ENCODE data around the gene FOSL2.

Gene FOSL2

DNA sequence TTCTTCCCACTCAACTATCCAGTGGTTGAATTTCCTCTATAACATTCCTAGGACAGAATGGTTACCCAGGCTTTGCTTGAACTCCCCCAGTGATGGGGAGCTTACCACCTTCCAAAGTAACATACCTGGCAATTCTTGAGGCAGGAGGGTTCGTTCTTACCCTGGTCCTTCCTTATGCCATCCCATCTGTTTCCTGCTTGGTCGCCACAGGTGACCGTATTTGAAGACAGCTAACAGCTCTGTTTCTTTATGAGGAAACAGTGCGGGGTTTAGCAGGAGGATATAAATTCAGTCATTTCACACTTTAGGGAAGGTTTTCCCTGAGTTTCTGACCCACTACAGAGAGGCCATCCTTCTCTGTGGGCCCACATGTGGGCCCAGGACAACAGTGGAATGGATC is 42.6 kb downstream of the FOSL2 start:
- no peak for DNase-seq

- DNase-seq = no peak
Observed at GRCh38 chr2:28435814-28436351, 43.2 kb downstream of the FOSL2 start.

DNA sequence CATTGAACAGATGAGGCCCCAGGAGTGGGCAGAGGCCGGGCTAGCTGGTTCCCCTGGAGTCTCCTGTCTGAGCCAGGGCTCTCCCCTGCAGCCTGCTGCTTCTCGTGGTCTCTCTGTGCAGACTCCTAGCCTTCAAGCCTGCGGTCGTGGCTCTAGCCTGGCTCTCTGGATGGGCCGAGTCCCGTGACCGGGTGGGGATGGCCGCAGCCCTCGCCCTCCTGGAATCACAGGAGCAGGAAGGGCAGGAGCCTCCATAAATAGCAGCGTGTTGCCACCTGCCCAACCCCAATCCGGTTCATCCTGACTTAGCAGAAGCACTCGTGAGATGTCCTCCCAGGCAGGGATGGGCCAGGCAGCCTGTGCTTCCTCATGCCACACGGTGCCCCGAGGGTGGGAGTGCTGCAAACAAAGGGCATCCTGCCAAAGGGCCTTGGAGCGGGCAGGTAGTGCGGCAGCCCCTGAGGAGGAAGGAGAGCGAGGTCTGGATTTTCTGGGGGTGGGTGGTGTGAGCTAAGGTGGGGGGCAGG is 43.9 kb downstream of the FOSL2 start:
- peak; percentile 51 for DNase-seq

GRCh38 chr2:28437149-28437835 is 44.6 kb downstream of the FOSL2 start:
- DNase-seq = peak; percentile 41

DNA sequence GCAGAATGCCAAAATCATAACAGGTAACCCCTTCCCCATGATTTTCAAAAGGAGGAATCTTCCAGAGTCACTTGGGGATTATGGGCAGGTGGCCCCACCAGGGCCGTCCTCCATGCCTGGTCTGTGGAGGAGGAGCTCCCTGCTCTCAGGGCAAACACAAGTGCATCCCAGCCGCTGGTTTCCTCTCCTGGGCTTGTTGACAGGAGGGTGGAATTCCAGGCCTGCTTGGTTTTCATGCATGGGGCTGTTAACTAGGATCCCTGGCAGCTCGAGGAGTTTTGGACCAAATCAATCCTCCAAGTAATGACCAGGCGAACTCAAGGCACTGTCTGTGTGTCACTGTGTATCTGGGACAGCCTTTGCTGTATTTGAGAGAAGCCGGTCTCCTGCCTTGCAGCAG is 45.3 kb downstream of the FOSL2 start:
- no peak for DNase-seq

- DNase-seq = no peak
Observed at GRCh38 chr2:28438532-28439063, 45.9 kb downstream of the FOSL2 start.

- no peak for DNase-seq
Observed at GRCh38 chr2:28439127-28439526, 46.5 kb downstream of the FOSL2 start.

GRCh38 chr2:28439763-28440162 is 47.1 kb downstream of the FOSL2 start:
- DNase-seq = no peak

GRCh38 chr2:28442328-28442727 is 49.7 kb downstream of the FOSL2 start:
- DNase-seq = no peak

- no peak for DNase-seq
Observed at GRCh38 chr2:28444956-28445355, 52.3 kb downstream of the FOSL2 start.

DNA sequence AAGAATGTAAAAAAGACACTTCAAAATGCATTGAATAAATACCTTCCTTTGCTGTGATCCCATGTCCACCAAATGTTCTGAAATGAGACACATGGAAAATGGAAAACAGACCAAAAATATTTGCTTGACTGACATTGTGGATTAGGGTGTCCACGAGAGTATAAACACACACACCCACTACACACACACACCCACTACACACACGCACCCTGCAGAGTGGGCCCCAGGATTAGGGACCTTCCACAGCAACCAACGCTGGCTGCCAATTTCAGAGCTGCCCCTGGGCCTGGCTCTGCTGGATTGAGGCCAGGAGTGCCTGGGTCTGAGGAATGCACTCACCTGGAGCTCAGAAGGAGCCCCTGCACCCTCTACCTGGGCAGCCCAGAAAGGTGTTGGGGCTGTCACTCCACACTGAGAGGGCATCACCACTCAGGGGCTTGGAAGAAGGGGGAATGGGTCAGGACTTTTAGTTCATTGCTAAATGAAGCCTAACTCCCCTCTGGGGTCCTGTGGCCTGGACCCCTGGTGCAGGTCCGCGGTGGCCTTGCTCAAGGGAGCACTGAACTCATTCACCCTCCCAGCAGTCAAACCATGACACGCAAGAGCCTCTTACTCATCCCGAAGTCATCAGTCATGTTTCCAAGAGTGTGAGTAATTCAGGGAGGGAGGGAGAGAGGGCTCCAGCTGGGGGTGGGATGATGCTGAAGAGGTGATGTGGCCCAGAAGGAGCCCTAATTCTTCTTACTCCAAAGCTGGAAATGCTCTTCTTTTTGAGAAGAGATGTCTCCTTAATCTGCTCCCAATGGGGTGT is 53.0 kb downstream of the FOSL2 start:
- no peak for DNase-seq

DNA sequence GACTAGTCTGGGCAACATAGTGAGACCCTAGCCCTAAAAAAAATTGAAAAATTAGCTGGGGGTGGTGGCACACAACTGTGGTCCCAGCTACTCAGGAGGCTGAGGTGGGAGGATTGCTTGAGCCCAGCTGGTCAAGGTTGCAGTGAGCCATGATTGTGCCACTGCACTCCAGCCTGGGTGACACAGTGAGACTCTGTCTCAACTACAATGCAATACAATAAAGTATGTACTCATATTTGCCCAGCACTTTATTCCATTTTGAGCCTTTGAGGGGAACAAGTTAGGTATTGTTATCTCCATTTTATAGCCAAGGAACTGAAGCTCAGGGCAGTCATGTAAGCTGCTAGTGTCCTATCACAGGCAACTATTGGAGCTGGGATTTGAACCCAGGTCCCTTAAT is 53.9 kb downstream of the FOSL2 start:
- DNase-seq = no peak

DNA sequence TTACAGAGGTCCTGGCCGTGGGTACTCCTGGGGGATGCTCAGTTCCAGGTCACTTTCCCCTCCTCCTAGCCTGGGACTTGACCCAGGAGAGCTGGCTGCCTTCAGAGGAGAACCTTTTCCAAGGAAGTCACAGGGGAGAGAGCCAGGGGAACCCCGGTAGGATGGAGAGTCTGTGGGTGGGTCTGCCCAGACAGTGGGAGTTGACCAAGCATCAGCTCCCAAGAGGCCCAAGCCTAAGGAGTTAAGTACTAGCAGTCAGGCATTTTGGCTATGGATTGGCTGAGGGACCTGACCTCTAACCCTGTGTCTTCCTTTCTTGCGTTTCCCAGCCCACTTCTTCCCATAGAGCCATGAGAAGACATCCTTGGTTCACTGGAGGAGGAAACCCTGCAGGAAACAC is 54.4 kb downstream of the FOSL2 start:
- DNase-seq = no peak

- DNase-seq = no peak
Observed at GRCh38 chr2:28447943-28448792, 55.5 kb downstream of the FOSL2 start.

- no peak for DNase-seq
Observed at GRCh38 chr2:28448793-28449100, 56.1 kb downstream of the FOSL2 start.

DNA sequence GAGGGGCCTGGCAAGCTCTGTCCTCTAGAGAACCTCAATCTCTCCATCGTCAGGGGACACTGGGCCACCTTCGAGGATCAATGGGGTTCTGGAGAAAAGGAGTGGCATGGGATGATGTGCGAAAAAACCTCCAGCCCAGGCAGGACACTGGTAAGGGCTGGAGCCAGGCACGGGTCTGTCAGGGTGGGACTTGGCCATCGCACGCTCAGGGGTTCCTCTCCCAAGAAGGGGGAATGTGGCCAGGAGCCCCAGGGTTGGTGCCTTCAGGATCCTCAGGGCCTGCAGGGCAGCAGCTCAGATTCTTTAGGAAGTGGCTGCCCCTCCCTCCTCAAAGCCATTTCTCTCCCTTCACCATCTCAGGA is 56.4 kb downstream of the FOSL2 start:
- DNase-seq = no peak

- DNase-seq = peak; percentile 11
Observed at GRCh38 chr2:28449488-28450395, 57.1 kb downstream of the FOSL2 start.

GRCh38 chr2:28450901-28451565 is 58.4 kb downstream of the FOSL2 start:
- DNase-seq = no peak

- DNase-seq = no peak
Observed at GRCh38 chr2:28451793-28452533, 59.3 kb downstream of the FOSL2 start.

GRCh38 chr2:28452534-28453081 is 60.0 kb downstream of the FOSL2 start:
- peak; percentile 51 for DNase-seq
